Spleen (tissue), 7 donors: ENCODE measurements around the gene MACROH2A1.

Experiments used
- CTCF ChIP-seq, 11 experiments: fragments of 200-600 bp in 7 of 11; fragments of 450-650 bp in 4 of 11; sonication (generic) in 4 of 11; IDR thresholded peaks in 8 of 11; conservative IDR thresholded peaks in 3 of 11; 1 replicate in 7 of 11; 2 replicates in 4 of 11; pipeline versions ENCODE4 v1.4.0 to v1.8.0; 2016 to 2021; ENCODE audit warnings: antibody characterized with exemption in 11 of 11, inconsistent platforms in 4 of 11, mild to moderate bottlenecking in 1 of 11
- POLR2AphosphoS5 ChIP-seq, 3 donors: sonication (generic); formaldehyde crosslinking; IDR thresholded peaks; one replicate each; pipeline ENCODE4 v1.5.1; 2017; ENCODE audit warnings: antibody characterized with exemption in 3 of 3
- donor health status: DM: no; HTN: no; CAD: no; lungs with moderate emphysema.
- donor health status: DM: no; HTN: no; CAD: no.
- donor health status: DM: no; HTN: no; CAD: no.

- TF ChIP-seq POLR2AphosphoS5 (IDR thresholded peaks at IDR 0.05), result no peak
- TF ChIP-seq CTCF (IDR thresholded peaks at IDR 0.05 in 8 of 11, conservative IDR thresholded peaks at IDR 0.05 in 3 of 11), result no peak
These were observed 11.4 kb downstream of the MACROH2A1 start for GRCh38 chr5:135387629-135387960.
